ENCODE results near the gene SENP6.
"Not testable (repeated sequence)": the region's sequence is repeated elsewhere in the genome, so short reads cannot be mapped to it uniquely, and the experiment has no call there.

The SENP6 gene

DNA sequence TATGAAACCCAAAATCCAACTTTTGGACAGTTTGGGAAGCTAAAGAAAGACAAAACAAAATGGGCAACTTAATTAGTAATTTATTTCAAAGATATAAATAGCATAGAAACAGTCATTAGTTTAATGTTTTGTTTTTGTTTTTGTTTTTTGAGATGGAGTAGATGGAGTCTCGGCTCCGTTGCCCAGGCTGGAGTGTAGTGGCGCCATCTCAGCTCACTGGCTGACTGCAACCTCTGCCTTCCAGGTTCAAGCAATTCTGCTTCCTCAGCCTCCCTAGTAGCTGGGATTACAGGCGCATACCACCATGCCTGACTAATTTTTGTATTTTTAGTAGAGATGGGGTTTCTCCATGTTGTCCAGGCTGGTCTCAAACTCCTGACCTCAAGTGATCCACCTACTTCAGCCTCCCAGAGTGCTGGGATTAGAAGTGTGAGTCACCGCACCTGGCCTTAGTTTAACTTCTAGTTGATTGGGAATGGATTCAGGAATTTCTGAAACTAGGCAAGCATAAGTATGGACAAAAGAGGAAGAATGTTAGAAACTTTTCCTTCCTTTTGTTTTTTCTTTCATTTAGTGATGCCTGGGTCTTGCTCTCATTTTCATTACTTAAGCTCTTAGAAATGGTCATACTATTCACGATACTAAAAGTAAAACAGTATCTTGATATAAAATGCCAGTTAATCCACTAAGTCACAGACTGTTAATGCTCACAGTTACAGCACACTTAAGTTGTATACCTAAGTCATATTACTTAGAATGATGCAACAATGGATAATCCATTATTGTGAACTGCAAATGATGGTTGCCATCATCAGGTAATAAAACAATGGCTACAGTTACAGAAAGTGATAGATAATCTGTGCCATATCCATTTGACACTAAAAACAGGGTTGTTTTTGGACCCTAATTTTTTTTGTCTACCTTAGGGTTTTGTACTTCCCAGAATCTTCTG is 8.2 kb downstream of the SENP6 start:
- no peak for DNase-seq

DNA sequence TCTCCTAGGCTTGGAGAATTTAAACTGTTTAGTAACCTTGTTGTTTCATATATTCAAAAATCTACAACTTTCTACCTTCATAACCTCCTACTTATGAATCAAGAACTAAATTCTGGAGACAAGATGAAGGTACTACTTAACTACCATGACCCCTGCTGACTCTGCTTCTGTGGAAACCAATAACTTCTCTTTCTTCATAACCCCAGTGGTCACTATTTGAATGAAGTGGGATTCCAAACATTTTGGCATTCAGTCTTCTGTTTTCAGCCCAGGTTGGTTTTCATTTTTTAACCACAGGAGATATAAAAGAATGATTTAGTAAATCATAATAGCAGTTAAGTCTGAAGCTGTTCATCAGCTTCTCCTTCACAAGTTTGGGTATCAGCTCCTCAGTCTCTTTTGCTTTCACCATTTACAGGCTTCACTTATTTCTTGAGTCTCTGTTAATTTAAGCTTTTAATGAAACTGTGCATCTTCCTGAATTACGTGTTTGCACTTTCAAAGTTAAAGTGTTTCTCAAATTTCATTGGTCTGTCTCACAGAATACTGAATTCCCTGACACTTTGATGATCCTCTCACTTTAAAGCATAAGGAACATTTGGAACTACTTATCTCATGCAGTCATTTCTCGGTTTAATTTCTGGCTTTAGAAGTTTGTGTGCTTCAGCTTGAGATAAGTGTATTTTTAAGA is 9.5 kb downstream of the SENP6 start:
- DNase-seq = no peak

DNA sequence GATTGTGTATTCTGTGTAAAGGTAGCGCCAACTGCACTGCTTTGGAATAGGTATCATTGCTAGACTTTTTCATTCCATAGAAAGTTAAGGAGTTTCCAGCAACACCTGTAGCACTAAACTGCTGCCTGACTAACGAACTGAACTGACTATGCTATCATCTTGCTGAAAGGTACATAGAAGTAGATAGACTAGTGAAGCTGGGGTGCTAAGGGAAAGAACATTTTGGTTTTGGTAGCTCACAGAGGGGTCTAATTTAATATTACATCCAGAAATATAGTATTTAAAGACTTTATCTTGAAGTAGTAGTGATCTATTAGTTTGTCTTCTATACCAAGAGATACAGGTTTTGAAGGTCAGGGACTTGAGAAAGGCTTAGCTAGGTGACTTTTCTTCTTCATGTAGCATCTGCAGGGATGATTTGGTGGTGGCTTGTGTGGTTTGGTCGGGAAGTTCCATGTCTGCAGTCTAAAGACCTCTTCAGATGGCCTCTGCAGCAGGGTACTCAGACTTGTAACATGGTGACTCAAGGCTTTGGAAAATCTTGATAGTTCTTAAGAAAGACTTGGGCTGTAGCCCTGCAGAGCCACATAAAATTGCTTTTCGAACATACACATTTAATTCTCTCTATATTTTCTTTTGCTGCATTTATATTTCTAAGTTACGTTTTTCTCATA is 10.2 kb downstream of the SENP6 start:
- DNase-seq = no peak

DNA sequence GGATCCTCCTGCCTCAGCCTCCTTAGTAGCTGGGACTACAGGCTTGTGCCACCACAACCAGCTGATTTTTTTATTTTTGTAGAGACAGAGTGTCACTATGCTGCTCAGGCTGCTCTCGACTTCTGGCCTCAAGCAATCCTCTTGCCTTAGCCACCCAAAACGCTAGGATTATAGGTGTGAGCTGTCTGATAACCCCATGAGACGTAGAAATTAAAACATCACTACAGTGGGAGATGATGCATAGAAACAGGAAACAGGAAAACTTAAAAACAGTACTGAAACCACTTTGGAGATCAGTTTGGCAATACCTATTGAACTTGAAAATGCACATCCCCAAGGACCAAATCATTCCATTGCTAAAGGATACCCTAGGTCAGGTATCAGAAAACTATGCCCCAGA is 10.8 kb downstream of the SENP6 start:
- no peak for DNase-seq

DNA sequence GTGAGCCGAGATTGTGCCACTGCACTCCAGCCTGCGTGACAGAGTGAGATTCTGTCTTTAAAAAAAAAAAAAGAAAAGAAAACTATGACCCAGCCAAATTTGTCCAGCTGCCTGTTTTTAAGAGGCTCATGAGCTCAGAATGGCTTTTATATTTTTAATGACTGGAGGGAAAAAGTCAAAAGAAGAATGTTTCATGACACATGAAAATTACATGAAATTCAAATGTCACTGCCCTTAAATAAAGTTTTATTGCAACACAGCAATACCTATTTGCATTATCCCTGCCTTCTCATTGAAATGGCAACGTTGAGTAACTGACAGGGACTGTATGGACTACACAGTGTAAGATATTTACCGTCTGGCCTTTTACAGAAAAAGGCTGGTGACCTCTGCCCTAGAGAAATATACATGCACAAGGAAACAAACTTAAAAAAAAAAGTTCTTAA is 11.4 kb downstream of the SENP6 start:
- DNase-seq = no peak

DNA sequence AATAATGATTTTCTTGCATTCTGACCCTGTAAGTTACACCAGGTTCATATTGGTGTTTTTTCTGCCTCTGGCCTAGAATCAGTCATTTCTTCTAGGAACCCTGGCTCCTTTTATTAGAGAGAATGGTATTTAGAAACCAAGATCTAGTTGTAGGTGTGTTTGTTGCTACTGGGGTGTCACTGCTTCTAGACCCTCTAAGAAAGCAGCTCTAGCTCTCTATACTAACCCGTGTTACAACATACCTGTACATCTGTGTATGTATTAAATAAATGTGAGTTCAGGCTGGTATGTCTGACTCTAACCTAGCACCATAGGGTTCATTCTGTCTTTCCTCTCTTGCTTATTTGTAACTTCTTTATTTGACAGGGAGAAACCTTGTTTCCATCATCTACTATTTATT is 16.8 kb downstream of the SENP6 start:
- no peak for DNase-seq

DNA sequence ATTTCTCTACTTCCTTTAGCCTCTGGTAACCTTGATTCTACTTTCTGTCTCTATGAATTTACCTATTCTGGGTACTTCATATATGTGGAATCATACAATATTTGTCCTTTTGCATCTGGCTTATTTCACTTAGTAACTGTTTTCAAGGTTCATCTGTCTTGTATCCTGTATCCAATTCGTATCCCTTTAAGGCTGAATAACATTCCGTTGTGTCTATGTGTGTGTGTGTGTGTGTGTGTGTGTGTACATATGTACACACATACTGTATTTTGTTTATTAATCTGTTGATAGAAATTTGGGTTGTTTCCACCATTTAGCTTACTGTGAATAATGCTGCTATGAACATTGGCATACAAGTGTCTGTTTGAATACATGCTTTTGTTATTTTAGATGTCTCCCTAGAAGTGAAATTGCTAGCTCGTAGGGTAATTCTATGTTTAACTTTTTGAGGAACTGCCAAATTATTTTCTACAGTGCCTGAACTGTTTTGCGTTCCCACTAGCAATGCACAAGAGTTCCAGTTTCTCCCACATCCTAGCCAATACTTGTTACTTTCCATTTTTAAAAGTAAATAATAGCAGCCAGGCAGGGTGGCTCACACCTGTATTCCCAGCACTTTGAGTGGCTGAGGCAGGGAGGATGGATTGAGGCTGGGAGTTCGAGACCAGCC is 17.7 kb downstream of the SENP6 start:
- no peak for DNase-seq

DNA sequence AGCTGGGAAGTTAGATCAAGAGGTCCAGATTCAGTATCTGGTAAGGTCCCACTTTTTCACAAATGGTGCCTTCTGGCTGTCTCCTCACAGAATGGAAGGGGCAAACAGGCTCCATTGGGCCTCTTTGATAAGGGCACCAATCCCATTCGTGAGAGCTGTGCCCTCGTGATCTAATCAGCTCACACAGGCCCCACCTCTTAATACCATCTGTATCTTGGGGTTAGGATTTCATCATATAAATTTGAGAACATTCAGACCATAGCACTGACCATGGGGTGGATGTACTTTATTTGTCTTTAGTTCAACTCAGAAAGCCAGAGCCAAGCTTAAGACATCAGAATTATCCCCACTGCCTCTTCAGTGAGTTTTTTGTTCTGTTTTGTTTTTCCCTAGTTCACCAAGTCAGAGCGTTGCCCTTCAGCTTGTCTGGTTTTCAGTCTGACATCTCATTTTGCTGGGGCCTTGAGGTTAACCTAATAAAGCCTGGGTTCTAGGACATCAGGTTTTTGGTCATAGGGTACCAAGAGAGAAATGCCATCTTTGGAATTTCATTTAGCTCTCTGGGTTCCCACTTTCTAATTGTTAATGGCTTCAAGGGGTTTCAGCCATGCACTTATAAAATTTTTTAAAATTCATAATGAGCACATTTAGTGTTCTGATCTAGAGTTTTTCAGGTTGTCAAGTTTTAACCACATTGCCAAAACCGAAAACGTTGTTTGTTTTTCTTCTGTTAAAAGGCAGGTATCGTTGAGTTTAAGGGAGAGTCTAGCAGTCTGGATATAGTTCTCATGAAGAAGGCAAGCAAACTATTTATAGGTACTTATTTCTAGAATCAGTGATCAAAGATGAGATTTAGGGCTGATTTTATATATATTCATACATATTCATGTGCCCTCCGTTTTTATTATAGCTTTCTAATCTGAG is 19.0 kb downstream of the SENP6 start:
- no peak for DNase-seq

DNA sequence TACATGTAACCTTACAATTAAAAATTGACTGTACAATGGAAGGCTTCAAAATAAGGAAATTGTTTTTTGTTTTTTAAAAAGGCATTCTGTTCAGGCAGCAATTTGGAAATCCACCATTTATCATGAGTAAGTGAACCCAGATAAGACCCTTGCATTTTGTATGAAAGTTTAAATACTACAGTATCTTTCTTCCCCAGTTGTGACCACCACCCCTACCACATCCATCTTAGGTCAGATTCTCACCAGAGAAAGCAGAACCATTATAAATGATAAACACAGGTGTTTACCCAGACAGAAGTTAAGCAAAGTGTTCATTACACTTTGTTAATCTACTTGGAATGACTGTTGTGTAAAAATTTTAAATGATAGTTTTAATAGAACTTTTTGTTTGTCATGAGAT is 20.2 kb downstream of the SENP6 start:
- DNase-seq = no peak

DNA sequence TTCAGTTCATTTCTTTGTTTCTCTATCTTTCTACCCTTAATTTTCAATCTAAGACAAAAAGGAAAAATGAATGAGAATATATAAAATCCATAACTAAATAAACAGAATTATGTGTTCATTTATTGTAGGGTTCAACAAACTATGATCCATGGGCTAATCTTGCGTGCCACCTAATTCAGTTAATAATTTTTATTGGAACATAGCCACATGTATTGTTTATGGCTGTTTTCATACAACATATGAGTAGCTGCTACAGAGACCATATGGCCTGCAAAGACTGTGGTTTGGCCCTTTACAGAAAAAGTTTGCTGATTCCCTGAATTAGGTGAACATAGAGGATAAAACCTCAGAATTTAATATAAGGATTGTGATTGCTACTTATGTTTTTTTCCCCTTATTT is 21.8 kb downstream of the SENP6 start:
- DNase-seq = no peak

DNA sequence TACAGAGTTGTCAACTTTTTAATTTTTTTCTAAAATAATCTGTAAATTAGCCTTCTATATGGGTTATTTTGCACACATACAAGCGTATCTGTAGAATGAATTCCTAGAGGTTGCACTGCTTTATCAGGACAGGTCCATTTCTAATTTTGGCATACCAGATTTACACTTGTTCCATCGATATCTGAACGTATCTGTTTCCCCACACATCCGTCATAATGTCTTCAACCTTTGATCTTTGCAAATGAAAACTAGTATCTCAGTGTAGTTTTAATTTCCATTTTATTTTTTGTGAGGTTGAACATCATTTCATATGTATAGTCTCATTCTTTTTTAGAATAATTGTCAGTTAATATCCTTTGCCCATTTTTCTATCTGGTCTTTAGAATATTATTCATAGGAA is 22.7 kb downstream of the SENP6 start:
- DNase-seq = no peak

DNA sequence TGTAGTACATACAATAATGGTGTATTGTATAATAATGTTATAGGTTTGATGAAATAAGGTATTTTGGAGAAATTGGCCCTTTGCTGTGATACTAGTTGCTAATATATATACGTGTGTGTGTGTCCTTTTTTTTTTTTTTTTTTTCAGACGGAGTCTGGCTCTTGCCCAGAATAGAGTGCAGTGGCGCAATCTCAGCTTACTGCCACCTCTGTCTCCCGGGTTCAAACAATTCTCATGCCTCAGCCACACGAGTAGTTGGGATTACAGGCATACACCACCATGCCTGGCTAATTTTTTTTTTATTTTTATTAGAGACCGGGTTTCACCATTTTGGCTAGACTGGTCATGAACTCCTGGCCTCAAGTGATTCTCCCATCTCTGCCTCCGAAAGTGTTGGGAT is 23.3 kb downstream of the SENP6 start:
- no peak for DNase-seq

DNA sequence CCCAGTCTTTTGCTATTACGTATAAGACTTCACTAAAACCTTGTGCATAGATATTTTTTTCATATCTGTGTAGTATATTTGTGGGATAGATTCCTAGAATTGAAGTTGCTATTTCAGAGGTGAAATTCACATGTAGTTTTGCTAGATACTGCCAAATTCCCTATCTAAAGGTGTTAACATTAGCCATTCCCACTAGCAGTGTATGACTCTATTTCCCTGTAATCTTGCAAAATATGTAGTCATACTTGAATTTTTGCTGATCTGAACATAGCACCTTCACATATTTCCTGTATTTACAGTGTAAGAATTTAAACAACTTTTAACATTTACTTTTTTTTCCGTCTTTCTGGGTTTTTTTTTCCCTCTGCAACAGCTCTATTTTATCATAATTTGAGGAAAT is 24.9 kb downstream of the SENP6 start:
- DNase-seq = no peak

DNA sequence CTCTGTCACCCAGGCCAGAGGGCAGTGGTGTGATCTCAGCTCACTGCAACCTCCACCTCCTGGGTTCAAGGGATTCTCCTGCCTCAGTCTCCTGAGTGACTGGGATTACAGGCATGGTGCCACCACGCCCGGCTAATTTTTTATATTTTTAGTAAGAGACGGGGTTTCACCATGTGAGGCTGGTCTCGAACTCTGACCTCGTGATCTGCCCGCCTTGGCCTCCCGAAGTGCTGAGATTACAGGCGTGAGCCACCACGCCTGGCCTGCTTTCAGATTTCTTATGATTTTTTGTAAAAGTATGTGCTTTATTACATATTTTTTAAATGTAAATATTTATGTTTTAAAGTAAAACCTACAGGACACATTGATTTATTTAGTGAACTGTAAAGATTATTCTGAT is 26.0 kb downstream of the SENP6 start:
- not testable (repeated sequence) for DNase-seq

DNA sequence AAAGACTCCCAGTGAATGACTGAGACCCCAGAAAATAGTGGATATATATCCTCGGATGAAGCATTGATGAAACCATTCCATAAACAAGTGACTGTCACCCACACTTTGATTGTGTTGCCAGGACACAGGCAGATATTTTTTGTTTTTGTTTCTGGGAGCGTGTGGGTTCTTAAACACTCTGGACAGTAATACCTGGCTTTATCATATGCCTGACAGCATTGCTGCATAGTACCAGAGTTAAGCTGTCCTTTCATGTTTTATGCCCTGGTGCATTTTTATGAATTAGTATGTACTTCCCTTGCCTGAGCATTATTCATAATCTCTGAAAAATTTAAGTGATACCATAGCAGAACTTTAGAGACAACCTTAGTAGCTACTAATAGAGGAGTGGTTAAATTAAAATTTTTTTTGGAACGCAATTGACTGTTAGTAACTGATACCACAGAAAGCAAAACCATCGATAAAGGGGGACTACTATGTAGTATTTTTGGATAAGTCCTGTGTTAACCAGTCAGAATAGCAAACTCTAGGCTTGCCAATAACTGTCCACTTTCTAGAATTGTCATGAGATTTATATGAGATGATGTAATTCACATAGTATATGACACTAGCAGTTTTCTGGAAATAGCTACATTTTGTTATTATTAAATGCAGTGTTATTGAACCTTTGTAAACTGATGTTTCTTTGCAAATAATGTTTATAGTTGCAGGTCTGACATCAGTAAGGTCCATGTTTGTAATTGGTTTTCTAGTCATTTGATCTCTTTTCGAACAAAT is 30.4 kb downstream of the SENP6 start:
- DNase-seq = no peak

DNA sequence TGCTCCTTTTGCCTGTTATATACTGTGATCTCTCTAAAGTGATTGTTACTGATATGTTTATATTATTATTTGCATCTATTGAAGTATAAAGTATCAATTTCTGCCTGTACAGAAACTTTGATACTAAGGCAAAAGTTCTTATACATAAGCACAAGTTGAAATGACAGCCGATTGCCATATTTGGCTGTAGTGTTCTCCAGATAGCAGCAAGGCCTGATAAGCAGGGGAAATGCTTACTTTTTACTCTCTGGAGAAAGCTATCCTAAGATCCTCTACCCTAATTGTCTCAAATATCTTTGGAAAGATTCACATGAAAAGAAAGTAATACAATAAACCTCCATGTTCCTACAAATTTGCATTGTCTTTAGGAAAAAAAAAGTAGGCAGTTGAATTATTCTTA is 31.4 kb downstream of the SENP6 start:
- DNase-seq = no peak

DNA sequence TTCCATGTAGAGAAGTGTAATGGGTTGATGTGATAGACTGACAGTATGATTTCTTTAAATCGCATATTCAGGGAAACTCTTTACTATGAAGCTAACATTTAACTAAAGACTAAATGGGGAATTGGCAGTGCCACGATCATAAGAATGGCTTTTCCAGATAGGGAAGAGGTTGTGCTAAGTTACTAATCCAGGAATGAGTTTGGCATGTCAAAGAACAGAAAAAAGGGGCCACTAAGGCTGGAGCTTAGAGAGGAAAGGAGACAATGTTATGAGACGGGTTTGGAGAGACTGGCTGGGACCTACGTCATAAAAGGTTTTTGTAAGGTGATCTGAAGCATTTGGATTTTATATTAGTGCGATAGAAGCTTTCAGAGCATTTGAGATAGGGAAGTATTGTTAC is 40.6 kb downstream of the SENP6 start:
- no peak for DNase-seq

DNA sequence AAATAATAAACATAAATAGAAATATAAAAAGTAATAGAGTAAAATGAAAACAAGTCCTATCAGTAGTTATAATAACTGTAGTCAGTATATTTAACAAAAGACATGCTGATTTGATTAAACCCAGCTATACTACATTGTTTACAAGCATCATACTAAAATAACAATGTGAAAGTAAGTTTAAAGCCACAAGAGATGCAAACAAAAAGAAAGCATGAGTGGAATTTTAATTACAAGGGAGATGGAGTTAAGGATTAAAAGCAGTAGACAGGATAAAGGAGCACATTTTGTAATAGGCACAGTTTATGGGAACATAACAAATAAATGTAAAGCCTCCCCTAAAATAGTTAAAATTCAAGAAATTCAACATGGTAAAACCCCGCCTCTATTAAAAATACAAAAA is 41.5 kb downstream of the SENP6 start:
- DNase-seq = no peak

DNA sequence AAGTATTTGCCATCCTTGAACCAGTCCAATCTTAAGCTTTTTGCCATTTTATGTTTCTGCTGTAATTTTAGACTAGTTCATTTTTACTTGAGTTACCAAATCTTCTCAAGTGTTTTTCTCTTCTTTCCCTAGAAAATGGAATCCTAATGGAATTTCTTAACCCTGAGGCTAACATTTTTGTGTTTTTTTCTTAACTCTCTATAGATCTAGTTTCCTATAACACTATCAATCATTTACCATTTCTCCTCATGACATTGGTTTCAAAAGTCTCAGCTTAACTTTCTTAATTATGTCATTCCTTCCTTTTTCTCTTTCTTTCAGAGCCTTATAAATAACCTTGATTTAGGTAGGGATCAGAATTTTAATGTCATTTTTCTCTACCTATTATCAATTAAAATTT is 54.8 kb downstream of the SENP6 start:
- no peak for DNase-seq

DNA sequence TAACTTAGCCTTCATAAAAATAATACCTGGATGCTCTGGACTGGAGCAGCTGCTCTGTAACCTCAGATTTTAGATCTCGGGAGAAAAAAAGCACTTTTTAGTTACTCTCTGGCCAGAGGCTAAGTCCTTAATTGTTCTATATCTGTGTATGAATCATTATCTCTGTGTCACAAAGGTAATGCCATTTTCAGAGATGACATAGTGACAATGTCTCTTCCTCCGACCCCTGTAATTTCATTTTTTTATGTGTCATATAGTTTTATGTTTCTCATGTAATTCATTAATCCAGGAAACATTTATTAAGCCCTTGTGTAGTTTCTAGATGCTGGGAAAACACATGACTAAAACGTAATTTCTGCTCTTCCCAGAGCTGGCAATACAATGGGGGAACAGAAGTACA is 55.6 kb downstream of the SENP6 start:
- no peak for DNase-seq

DNA sequence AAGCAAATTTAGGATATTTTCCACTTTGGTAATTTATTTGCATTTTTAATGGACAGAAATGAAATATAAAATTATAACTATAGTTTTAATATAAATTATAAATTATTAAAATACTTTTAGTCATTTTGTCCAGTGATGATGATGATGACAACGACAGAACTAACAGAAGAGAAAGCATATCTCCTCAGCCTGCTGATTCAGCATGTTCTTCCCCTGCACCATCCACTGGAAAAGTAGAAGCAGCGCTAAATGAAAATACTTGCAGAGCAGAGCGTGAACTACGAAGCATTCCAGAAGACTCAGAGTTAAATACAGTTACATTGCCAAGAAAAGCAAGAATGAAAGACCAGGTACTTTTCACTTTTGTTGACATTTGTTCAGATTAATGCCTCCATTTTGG is 64.9 kb downstream of the SENP6 start:
- DNase-seq = no peak

All from NCI-H1105 treated with DMSO at 0.1 percent for 48 hours (cell line).